A673 (cell line): ENCODE results near the gene PPP1R14B. TPM values are rescaled to one million over a fixed set of nuclear protein-coding genes. Genes with fewer than 3 reads are reported as not detected.
A peak's percentile ranks its signal among the peaks of the same experiment; 100 is the strongest.

ENCODE experiments used
- BruUV-seq: library from RNA; stranded (reverse); fragments of 400-500 nt; replicated peaks from 2 replicates; lab custom pipeline; 2021; lab: Mats Ljungman, UMichigan
- CTCF ChIA-PET: fragments of 300-600 bp; sonication (Branson Sonifier 250); formaldehyde crosslinking; loops from one replicate; lab custom pipeline; 2022; ENCODE audit warnings: antibody characterized with exemption; lab: Charles Lee
- POLR2A ChIA-PET: fragments of 300-600 bp; sonication (Branson Sonifier 250); formaldehyde crosslinking; loops from one replicate; lab custom pipeline; 2022; ENCODE audit warnings: antibody characterized with exemption; ENCODE audit not compliant: low non-redundant PET; lab: Charles Lee
- DNase-seq: peaks from one replicate; pipeline ENCODE4 v3.0.0-alpha.2; 2015; ENCODE audit warnings: low spot score
- H3K27ac ChIP-seq: fragments of 200-600 bp; sonication (generic); 2 replicates; pipeline ENCODE4 v1.5.1; 2016; ENCODE audit warnings: mixed run types, low read depth, mild to moderate bottlenecking, mixed read lengths, antibody characterized with exemption, low read length; ENCODE audit not compliant: poor library complexity, severe bottlenecking
- H3K27me3 ChIP-seq: fragments of 200-600 bp; sonication (generic); replicated peaks from 2 replicates; pipeline ENCODE4 v1.6.1; 2017; ENCODE audit warnings: mixed run types, low read depth, mild to moderate bottlenecking, mixed read lengths, antibody characterized with exemption, low read length; ENCODE audit not compliant: insufficient read depth, poor library complexity
- H3K36me3 ChIP-seq: fragments of 200-600 bp; sonication (generic); 2 replicates; pipeline ENCODE4 v1.6.1; 2016; ENCODE audit warnings: mixed run types, mild to moderate bottlenecking, mixed read lengths, antibody characterized with exemption, low read length; ENCODE audit not compliant: insufficient read depth, poor library complexity, severe bottlenecking
- H3K4me1 ChIP-seq: fragments of 200-600 bp; sonication (generic); 2 replicates; pipeline ENCODE4 v1.6.1; 2017; ENCODE audit warnings: mixed run types, mild to moderate bottlenecking, mixed read lengths, antibody characterized with exemption, low read length; ENCODE audit not compliant: insufficient read depth, poor library complexity, severe bottlenecking
- H3K4me3 ChIP-seq: fragments of 200-600 bp; sonication (generic); 2 replicates; pipeline ENCODE4 v1.5.1; 2016; ENCODE audit warnings: low read depth, mixed run types, mild to moderate bottlenecking, mixed read lengths, low read length; ENCODE audit not compliant: poor library complexity, severe bottlenecking
- H3K9me3 ChIP-seq: fragments of 200-600 bp; sonication (generic); 2 replicates; pipeline ENCODE4 v1.6.1; 2016; ENCODE audit warnings: mixed run types, low read depth, mild to moderate bottlenecking, mixed read lengths, antibody characterized with exemption, low read length; ENCODE audit not compliant: poor library complexity, severe bottlenecking
- EZH2 ChIP-seq: fragments of 200-600 bp; sonication (generic); IDR thresholded peaks from 2 replicates; pipeline ENCODE4 v1.6.1; 2017; ENCODE audit warnings: borderline replicate concordance, low read depth, mild to moderate bottlenecking, mixed read lengths, antibody characterized with exemption, low read length; ENCODE audit not compliant: poor library complexity, severe bottlenecking
- intact Hi-C: fragments of 100-400 bp; cut with micrococcal nuclease; formaldehyde crosslinking; loops from one replicate; pipeline ENCODE4 v1.10.0; 2022; ENCODE audit not compliant: unreplicated experiment
- total RNA-seq: library from RNA; stranded (reverse); gene quantifications from 2 replicates; pipeline ENCODE4 v1.2.3, GENCODE V29; 2021
- TF ChIP-seq, protein P1 (sequence below): fragments of 300-800, 200-600 bp; sonication (generic); conservative IDR thresholded peaks from 2 replicates; pipeline ENCODE4 v1.5.1; 2017; ENCODE audit warnings: low read depth, mild to moderate bottlenecking, antibody characterized with exemption, low read length, moderate library complexity, mixed read lengths

PPP1R14B gene
- total RNA-seq, 1 experiment from 2014 or later = 378 TPM

DNA sequence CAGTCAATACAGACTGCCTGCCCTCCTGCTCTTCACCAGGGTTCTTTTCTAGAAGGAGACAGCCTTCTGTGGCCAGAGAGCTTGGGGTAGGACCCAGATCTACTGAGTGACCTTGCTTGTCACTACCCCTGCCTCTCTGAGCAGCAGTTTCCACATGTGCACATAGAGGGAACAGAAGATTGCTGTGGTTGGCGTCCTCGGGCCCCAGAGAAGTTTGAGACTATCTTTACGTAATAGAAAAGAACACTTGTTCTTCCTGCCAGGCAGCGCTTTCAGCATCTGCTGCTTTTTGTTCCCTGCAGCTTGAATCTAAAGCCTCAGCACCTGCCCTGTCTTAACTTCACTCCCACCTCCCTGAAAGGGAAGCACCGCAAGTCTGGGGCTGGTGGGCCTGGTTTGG, 7.7 kb downstream of the PPP1R14B start:
- no peak for DNase-seq
- H3K36me3 ChIP-seq = peaks cover 24% of the 10 kb centered on the region
- CTCF ChIA-PET = no interaction called here
- TF ChIP-seq, protein P1, sequence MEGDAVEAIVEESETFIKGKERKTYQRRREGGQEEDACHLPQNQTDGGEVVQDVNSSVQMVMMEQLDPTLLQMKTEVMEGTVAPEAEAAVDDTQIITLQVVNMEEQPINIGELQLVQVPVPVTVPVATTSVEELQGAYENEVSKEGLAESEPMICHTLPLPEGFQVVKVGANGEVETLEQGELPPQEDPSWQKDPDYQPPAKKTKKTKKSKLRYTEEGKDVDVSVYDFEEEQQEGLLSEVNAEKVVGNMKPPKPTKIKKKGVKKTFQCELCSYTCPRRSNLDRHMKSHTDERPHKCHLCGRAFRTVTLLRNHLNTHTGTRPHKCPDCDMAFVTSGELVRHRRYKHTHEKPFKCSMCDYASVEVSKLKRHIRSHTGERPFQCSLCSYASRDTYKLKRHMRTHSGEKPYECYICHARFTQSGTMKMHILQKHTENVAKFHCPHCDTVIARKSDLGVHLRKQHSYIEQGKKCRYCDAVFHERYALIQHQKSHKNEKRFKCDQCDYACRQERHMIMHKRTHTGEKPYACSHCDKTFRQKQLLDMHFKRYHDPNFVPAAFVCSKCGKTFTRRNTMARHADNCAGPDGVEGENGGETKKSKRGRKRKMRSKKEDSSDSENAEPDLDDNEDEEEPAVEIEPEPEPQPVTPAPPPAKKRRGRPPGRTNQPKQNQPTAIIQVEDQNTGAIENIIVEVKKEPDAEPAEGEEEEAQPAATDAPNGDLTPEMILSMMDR = no peak
- no peak for TF ChIP-seq EZH2
- peak overlapping the region; percentile 13 for H3K27ac ChIP-seq
- POLR2A ChIA-PET = no interaction called here
- intact Hi-C loops = no loop called here
- no TSS peak for BruUV-seq
- no peaks in the 10 kb centered on the region for H3K9me3 ChIP-seq
- H3K27me3 ChIP-seq = no peaks in the 10 kb centered on the region
- peaks cover 10% of the 10 kb centered on the region for H3K4me1 ChIP-seq
- no peak overlapping the region for H3K4me3 ChIP-seq

GRCh38 chr11:64238076-64238475, 8.7 kb downstream of the PPP1R14B start:
- POLR2A ChIA-PET = no interaction called here
- Histone ChIP-seq H3K4me3 (no peak overlapping the region), H3K36me3 (peaks cover 16% of the 10 kb centered on the region), H3K27ac (no peak overlapping the region), H3K9me3 (no peaks in the 10 kb centered on the region), H3K27me3 (no peaks in the 10 kb centered on the region), H3K4me1 (peaks cover 11% of the 10 kb centered on the region)
- no peak for DNase-seq
- TF ChIP-seq EZH2 = no peak
- TF ChIP-seq, protein P1 = no peak
- intact Hi-C loops = no loop called here
- BruUV-seq = no TSS peak
- CTCF ChIA-PET = interaction anchor here (1.7 kb wide), 1 partner anchor 34 kb away, joined by 5 read pairs; no protein-coding TSS in a partner anchor

DNA sequence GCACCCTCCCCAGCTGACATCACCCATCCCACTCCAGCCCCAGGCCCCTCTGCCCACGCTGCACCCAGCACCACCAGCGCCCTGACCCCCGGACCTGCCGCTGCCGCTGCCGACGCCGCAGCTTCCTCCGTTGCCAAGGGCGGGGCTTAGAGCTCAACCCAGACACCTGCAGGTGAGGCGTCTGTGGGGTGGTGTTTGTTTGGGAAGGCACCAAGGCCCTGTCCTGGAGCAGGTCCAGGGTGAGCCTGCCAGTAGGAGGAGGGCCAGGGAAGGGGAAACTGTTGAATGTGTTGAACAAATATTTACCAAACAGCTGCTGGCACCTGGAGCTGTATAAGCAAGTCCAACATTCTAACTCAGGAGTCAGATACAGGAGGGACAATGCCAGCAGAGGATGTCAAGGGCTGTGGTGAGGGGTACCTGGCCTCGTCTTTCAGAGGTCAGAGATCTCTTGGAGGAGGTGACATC, 9.2 kb downstream of the PPP1R14B start:
- no peaks in the 10 kb centered on the region for H3K9me3 ChIP-seq
- ChIA-PET CTCF (interaction anchor here (1.7 kb wide), 1 partner anchor 33 kb away, joined by 5 read pairs; no protein-coding TSS in a partner anchor), POLR2A (interaction anchor here (0.5 to 0.6 kb wide), 2 partner anchors 260 to 394 kb away, joined by 3 to 4 read pairs; no protein-coding TSS in a partner anchor)
- DNase-seq = no peak
- no peak overlapping the region for H3K4me3 ChIP-seq
- H3K27ac ChIP-seq = no peak overlapping the region
- BruUV-seq = no TSS peak
- H3K27me3 ChIP-seq = no peaks in the 10 kb centered on the region
- H3K36me3 ChIP-seq = peaks cover 16% of the 10 kb centered on the region
- peaks cover 11% of the 10 kb centered on the region for H3K4me1 ChIP-seq
- intact Hi-C loops = no loop called here
- TF ChIP-seq, protein P1 = no peak
- no peak for TF ChIP-seq EZH2
